ENCODE data around the gene KCNG3.

The KCNG3 gene

GRCh38 chr2:42503291-42503690, 9.5 kb upstream of the KCNG3 start:
- TF ChIP-seq CTCF (IDR thresholded peaks at IDR 0.05; ENCODE audit: borderline replicate concordance, insufficient read depth, low read depth, low read length) = no peak
- no peak overlapping the region for H3K4me3 ChIP-seq (ENCODE audit: low read depth, low read length)

DNA sequence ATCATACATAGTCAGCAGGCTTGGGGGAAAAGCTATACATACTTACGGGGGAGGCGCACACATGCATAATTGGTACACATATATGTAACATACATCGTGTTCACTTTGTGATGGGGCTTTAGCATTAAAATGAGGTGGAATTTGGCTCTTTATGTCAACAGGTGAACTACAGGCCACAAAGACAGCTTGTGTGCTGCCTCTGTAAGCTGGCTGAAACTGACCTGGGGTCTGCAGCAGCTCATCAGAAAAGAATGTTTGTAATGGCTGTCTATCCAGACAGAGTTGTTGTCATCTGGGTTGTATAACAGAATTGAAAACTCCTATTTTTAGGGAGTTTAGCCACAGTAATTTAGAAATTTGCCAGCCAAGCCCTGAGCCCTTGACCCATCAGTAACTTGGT, 4.7 kb upstream of the KCNG3 start:
- H3K4me3 ChIP-seq (ENCODE audit: low read depth, low read length) = no peak overlapping the region
- TF ChIP-seq CTCF (IDR thresholded peaks at IDR 0.05; ENCODE audit: borderline replicate concordance, insufficient read depth, low read depth, low read length) = no peak

DNA sequence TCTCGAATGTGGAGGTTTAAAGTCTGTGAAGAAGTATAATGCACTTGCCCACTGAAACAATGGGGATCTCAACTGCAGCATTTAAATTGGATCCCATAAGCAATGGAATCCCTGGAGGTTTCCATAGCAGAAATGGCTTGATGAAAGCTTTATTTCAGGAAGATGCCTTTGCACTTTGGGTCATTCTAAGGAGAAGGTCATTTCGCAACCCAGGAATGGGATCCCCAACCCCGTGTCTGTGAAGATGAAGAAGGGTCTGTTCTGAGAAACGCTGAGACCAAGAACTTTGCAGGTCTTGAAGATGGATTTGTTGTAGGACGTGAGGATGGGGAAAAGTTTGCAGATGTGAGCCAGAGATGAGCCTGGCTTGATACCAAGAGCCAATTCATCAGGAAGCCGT, 1.8 kb upstream of the KCNG3 start:
- H3K4me3 ChIP-seq (ENCODE audit: low read depth, low read length) = no peak overlapping the region
- no peak for TF ChIP-seq CTCF (IDR thresholded peaks at IDR 0.05; ENCODE audit: borderline replicate concordance, insufficient read depth, low read depth, low read length)

- TF ChIP-seq CTCF (IDR thresholded peaks at IDR 0.05; ENCODE audit: borderline replicate concordance, insufficient read depth, low read depth, low read length) = no peak
- H3K4me3 ChIP-seq (ENCODE audit: low read depth, low read length) = no peak overlapping the region
Measured at GRCh38 chr2:42495234-42495581, 1.4 kb upstream of the KCNG3 start.

GRCh38 chr2:42494355-42495233, 812 bp upstream of the KCNG3 start:
- peak overlapping the region; percentile 58 for H3K4me3 ChIP-seq (ENCODE audit: low read depth, low read length)

DNA sequence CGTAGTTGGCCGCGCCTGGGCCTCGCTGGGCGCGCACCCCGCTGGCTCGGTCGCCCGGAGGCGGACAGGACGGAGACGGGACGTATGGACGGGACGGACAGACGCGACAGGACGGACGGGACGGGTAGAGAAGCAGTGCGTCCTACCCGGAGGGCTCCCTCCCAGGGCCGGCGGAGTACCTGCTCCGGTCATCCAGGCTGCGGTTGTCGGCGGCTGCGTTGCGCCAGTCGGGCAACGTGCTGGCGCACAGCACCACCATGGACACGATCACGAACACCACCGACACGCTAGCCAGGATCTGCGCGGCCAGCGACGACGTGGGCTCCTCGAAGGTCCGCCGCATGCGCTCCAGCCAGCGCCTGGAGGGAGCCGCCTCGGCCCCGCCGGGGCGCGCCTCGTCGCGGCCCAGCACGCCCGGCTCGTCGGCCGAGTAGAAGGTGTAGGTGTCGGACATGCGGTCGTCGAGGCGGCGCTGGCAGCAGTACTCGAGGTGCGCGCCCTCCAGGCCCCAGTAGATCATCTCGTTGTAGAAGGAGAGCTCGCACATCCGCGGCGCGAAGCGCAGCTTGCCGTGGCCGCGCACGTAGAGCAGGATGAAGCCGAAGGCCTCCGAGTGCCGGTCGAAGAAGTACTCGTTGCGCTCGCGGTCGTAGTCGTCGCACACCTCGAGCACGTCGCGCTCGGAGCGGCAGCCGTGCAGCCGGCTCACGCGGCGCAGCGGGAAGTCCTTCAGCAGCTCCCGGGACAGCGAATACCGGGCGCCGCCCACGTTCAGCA, 903 bp downstream of the KCNG3 start:
- H3K4me3 ChIP-seq (ENCODE audit: low read depth, low read length) = no peak overlapping the region
- TF ChIP-seq CTCF (IDR thresholded peaks at IDR 0.05; ENCODE audit: borderline replicate concordance, insufficient read depth, low read depth, low read length) = no peak

More at GRCh38 chr2:42494355-42495233, 812 bp upstream of the KCNG3 start:
- peak; percentile 81 for TF ChIP-seq CTCF (IDR thresholded peaks at IDR 0.05; ENCODE audit: borderline replicate concordance, insufficient read depth, low read depth, low read length)
